CD4-positive, alpha-beta T cell treated with Interleukin-1 beta for 1 hour (primary cell): Measurements from ENCODE around the gene TMEM80.

Experiments used
- DNase-seq, 2 donors: peaks; one replicate each; pipeline ENCODE4 v3.0.0-alpha.2; 2020 to 2022

The TMEM80 gene

GRCh38 chr11:748007-748359 lies 52.4 kb downstream of the TMEM80 start:
- no peak for DNase-seq

DNA sequence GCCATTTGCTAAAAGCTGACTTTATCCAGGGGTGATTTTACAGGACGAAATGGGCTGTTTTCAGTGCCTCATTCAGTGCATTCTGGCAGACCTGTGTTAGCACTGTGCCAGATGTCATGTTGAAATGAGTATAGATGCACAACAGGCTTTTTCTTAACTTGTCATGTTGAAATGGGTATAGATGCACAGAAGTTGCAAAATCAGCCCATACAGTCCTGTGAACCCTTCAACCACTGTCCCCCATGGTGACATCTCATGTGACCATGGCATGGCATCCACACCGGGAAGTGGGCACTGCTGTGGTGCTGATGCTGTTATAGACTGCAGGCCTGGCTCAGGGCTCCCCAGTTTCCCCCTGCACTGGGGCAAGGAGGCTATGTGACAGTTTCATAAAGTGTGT lies 54.1 kb downstream of the TMEM80 start:
- no peak for DNase-seq
